ENCODE measurements around the gene NOP16.

DNA sequence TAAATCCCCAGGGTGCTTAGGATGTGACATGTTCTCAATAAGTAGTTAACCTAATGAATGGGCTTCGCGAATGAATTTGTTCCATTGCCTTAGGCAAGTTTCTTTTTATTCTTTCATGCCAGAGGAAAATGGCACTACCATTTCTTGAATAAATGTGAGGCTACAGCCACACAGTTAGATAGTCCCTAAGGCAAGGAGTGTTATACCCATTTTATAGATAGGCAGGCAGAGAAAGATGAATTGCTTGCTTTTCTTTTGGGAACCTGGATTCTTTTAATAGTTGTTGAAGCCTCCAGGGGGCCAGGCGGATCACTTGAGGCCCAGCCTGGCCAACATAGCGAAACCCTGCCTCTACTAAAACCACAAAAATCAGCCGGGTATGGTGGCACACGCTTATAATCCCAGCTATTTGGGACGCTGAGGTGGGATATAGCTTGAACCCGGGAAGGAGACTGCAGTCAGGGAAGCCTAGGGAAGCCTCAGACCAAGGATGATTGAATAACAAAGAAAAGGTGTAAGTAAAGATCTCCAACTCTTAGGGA lies 943 bp downstream of the NOP16 start:
- TF ChIP-seq EZH2 (optimal IDR thresholded peaks at IDR 0.05; ENCODE audit: low read depth, low read length) (no peak), EZH2phosphoT487 (IDR thresholded peaks at IDR 0.05; ENCODE audit: low read length) (no peak)
- TF ChIP-seq, protein P1, sequence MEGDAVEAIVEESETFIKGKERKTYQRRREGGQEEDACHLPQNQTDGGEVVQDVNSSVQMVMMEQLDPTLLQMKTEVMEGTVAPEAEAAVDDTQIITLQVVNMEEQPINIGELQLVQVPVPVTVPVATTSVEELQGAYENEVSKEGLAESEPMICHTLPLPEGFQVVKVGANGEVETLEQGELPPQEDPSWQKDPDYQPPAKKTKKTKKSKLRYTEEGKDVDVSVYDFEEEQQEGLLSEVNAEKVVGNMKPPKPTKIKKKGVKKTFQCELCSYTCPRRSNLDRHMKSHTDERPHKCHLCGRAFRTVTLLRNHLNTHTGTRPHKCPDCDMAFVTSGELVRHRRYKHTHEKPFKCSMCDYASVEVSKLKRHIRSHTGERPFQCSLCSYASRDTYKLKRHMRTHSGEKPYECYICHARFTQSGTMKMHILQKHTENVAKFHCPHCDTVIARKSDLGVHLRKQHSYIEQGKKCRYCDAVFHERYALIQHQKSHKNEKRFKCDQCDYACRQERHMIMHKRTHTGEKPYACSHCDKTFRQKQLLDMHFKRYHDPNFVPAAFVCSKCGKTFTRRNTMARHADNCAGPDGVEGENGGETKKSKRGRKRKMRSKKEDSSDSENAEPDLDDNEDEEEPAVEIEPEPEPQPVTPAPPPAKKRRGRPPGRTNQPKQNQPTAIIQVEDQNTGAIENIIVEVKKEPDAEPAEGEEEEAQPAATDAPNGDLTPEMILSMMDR (IDR thresholded peaks at IDR 0.05; ENCODE audit: low read length): peak; percentile 21; the same call in 1 of the 2 replicates

Measured in MM.1S (cell line).